IPS-18a (cell line): Measurements from ENCODE around the gene TTC17.

Source experiments
- H3K27ac ChIP-seq: one replicate; pipeline ENCODE4 v1.5.1; 2013; ENCODE audit warnings: low read length
- H3K27me3 ChIP-seq: one replicate; pipeline ENCODE4 v1.6.1; 2013; ENCODE audit warnings: mild to moderate bottlenecking, low read length; ENCODE audit not compliant: control insufficient read depth, insufficient read depth
- H3K36me3 ChIP-seq: one replicate; pipeline ENCODE4 v1.6.1; 2013; ENCODE audit warnings: low read depth, low read length; ENCODE audit not compliant: control insufficient read depth
- H3K4me1 ChIP-seq: one replicate; pipeline ENCODE4 v1.6.1; 2013; ENCODE audit warnings: low read depth, low read length; ENCODE audit not compliant: control insufficient read depth
- H3K4me3 ChIP-seq: one replicate; pipeline ENCODE4 v1.5.1; 2013; ENCODE audit warnings: low read length
- H3K9ac ChIP-seq: one replicate; pipeline ENCODE4 v1.6.1; 2013; ENCODE audit warnings: mild to moderate bottlenecking, low read length, moderate library complexity
- H3K9me3 ChIP-seq: one replicate; pipeline ENCODE4 v1.6.1; 2013; ENCODE audit warnings: low read depth, low read length; ENCODE audit not compliant: control insufficient read depth

Gene TTC17

DNA sequence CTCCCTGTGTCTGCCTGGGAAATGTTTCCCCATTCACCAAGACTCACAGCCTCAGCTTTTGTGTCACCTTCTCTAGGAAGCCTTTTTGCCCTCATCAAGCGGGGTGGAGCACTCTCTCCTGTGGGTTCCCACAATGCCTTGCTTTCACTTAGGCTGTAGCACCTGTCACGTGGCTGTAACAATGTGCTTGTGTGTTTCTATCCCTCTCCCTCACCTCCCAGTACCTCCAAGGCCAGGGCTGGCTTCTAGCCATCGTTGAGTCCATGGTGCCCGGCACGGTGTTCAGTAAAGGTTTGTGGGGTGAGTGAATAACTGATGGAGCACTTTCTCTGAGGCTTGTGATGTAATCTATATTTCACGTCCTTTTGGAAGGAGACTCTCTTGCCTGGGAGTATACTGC is 153.2 kb downstream of the TTC17 start:
- H3K4me3 ChIP-seq: no peak overlapping the region
- no peak overlapping the region for H3K27ac ChIP-seq
- no peaks in the 10 kb centered on the region for H3K4me1 ChIP-seq
- H3K27me3 ChIP-seq: no peaks in the 10 kb centered on the region
- H3K9ac ChIP-seq: no peak overlapping the region
- H3K36me3 ChIP-seq: no peaks in the 10 kb centered on the region
- no peaks in the 10 kb centered on the region for H3K9me3 ChIP-seq

GRCh38 chr11:43515090-43515489 is 156.4 kb downstream of the TTC17 start:
- Histone ChIP-seq H3K36me3 (no peaks in the 10 kb centered on the region), H3K9ac (no peak overlapping the region), H3K27me3 (no peaks in the 10 kb centered on the region), H3K9me3 (no peaks in the 10 kb centered on the region), H3K27ac (no peak overlapping the region), H3K4me3 (no peak overlapping the region), H3K4me1 (no peaks in the 10 kb centered on the region)

DNA sequence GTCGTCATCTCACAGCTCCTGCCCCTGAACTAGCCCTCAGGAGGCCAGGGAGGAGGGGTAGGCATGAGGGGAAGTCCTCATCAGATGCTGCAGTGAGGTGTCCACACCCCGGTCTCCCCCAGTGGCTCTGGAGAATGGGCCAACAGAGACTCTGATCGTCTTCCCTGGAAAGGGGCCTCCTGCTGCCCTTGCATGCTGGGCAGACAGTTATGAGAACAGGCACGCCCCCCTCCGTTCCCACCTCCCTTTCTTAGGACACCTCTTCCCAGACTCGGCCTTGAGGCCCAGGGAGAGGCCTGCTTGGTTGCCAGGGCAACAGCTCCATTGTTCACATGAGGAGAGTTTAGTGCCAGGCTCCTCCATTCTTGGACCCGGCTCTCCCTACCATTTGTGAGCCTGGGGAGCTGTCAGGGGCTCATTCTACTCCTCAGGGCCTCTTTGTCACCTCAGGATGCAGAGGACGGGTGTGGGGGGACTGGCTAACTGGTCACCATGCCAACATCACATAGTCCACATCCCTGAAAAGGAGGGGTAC is 157.7 kb downstream of the TTC17 start:
- H3K4me3 ChIP-seq: no peak overlapping the region
- no peaks in the 10 kb centered on the region for H3K9me3 ChIP-seq
- no peaks in the 10 kb centered on the region for H3K36me3 ChIP-seq
- H3K9ac ChIP-seq: no peak overlapping the region
- H3K27ac ChIP-seq: no peak overlapping the region
- H3K4me1 ChIP-seq: no peaks in the 10 kb centered on the region
- H3K27me3 ChIP-seq: no peaks in the 10 kb centered on the region

- H3K36me3 ChIP-seq: no peaks in the 10 kb centered on the region
- no peaks in the 10 kb centered on the region for H3K9me3 ChIP-seq
- no peaks in the 10 kb centered on the region for H3K4me1 ChIP-seq
- H3K4me3 ChIP-seq: no peak overlapping the region
- H3K9ac ChIP-seq: no peak overlapping the region
- H3K27me3 ChIP-seq: no peaks in the 10 kb centered on the region
- H3K27ac ChIP-seq: no peak overlapping the region
Measured at GRCh38 chr11:43517518-43517917, 158.8 kb downstream of the TTC17 start.

- no peak overlapping the region for H3K9ac ChIP-seq
- H3K36me3 ChIP-seq: no peaks in the 10 kb centered on the region
- H3K9me3 ChIP-seq: no peaks in the 10 kb centered on the region
- H3K27me3 ChIP-seq: no peaks in the 10 kb centered on the region
- no peak overlapping the region for H3K27ac ChIP-seq
- H3K4me3 ChIP-seq: no peak overlapping the region
- H3K4me1 ChIP-seq: no peaks in the 10 kb centered on the region
Measured at GRCh38 chr11:43518408-43519160, 159.9 kb downstream of the TTC17 start.

DNA sequence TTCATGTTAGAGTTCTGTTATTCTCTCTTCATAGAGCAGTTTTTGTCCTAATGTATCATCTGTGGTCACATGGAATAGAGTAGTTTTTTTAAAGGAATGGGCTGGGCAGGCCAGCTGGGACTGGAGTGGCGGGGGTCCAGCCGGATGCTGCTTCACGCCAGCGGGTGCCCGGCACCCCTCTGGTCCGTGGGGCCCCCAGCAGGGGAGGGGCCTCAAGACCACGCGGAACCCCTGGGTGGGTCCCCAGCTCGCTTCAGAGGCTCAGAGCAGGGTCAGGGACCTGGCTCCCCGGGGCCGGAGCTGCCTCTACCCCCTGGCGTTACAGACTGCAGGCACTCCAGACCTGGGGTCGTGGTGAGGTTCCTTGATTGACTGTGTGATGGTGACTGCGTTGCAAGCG is 162.8 kb downstream of the TTC17 start:
- H3K9ac ChIP-seq: no peak overlapping the region
- no peaks in the 10 kb centered on the region for H3K4me1 ChIP-seq
- no peaks in the 10 kb centered on the region for H3K27me3 ChIP-seq
- no peaks in the 10 kb centered on the region for H3K36me3 ChIP-seq
- H3K9me3 ChIP-seq: no peaks in the 10 kb centered on the region
- no peak overlapping the region for H3K27ac ChIP-seq
- H3K4me3 ChIP-seq: no peak overlapping the region

- H3K36me3 ChIP-seq: no peaks in the 10 kb centered on the region
- no peaks in the 10 kb centered on the region for H3K9me3 ChIP-seq
- H3K27me3 ChIP-seq: no peaks in the 10 kb centered on the region
- no peak overlapping the region for H3K27ac ChIP-seq
- no peak overlapping the region for H3K9ac ChIP-seq
- no peaks in the 10 kb centered on the region for H3K4me1 ChIP-seq
- no peak overlapping the region for H3K4me3 ChIP-seq
Measured at GRCh38 chr11:43523632-43524031, 164.9 kb downstream of the TTC17 start.

DNA sequence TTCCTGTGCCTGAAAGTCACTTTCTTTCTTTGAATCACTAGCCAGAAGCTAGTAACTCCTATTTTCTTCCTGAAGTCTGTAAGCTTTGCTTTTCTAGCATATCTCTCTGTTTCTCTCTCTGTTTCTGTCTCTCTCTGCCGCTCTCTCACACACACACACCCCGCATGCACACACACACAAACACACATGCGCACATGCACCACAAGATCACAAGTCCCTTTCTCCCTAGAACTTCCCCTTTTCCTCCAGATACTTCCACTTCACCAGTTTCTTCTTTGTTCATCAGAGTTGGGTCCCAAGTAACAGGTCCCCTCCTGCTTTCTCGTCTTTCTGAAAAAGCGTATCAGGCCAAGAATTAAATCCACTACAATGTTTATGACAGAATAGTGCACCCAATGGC is 173.3 kb downstream of the TTC17 start:
- Histone ChIP-seq H3K9me3 (no peaks in the 10 kb centered on the region), H3K4me3 (no peak overlapping the region), H3K27ac (no peak overlapping the region), H3K36me3 (no peaks in the 10 kb centered on the region), H3K27me3 (no peaks in the 10 kb centered on the region), H3K4me1 (no peaks in the 10 kb centered on the region), H3K9ac (no peak overlapping the region)

- peaks cover 15% of the 10 kb centered on the region for H3K27me3 ChIP-seq
Measured at GRCh38 chr11:43537833-43538615, 179.3 kb downstream of the TTC17 start.

GRCh38 chr11:43541993-43542392 is 183.3 kb downstream of the TTC17 start:
- no peak overlapping the region for H3K4me3 ChIP-seq
- no peaks in the 10 kb centered on the region for H3K9me3 ChIP-seq
- no peak overlapping the region for H3K27ac ChIP-seq
- H3K9ac ChIP-seq: no peak overlapping the region
- H3K4me1 ChIP-seq: no peaks in the 10 kb centered on the region
- H3K27me3 ChIP-seq: peaks cover 33% of the 10 kb centered on the region
- H3K36me3 ChIP-seq: no peaks in the 10 kb centered on the region

More at GRCh38 chr11:43537833-43538615, 179.3 kb downstream of the TTC17 start:
- Histone ChIP-seq H3K9me3 (no peaks in the 10 kb centered on the region), H3K4me3 (peak overlapping the region; percentile 2), H3K9ac (no peak overlapping the region), H3K27ac (no peak overlapping the region), H3K4me1 (no peaks in the 10 kb centered on the region), H3K36me3 (no peaks in the 10 kb centered on the region)

DNA sequence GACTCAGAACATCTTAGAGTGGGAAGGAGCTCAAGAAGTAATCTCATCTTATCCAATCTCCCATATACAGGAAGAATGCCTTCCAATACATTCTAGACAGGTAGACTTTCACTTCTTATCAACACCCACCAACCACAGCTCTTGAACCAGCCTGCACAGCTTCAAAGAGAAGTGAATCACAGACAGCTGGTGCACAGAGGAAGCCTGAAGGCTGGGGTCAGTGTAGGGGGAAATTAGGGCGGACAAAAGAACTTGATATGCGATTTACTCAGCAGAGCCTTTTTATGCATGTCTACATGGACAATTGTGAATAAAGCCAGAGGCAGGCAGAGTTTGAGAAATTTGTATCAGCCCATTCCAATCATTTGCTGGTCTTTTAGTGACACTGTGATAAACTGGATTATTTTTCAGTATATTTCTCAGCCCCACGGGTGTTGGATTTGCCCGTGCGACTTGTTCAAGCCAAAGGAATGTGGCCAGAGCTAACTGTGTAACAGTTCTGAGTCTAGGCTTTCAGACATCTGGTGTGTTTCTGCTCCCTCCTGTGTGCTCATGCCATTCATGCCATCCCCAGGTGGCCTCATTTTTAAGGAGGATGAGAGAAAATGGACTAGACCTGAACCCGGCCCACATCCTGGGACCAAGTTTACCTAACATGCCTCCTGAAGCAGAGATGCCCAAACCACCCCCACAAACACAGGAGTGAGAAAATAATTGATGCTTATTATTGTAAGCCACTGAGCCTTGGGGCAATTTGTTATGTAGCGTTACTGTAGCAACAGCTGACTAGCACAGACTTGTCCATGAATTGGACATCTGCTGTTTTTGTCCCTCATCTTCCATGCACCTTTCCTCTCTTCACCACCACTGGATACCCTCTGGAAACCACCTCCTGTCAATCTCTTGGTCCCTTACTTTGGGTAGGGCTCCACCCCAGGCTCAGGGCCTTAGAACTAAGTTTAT is 184.3 kb downstream of the TTC17 start:
- peaks cover 40% of the 10 kb centered on the region for H3K27me3 ChIP-seq
- no peaks in the 10 kb centered on the region for H3K9me3 ChIP-seq

More for the DNA sequence above, 184.3 kb downstream of the TTC17 start:
- Histone ChIP-seq H3K27ac (no peak overlapping the region), H3K9ac (no peak overlapping the region), H3K4me1 (no peaks in the 10 kb centered on the region), H3K4me3 (no peak overlapping the region), H3K36me3 (no peaks in the 10 kb centered on the region)
